HepG2 (cell line): ENCODE measurements around the gene SERPINA3. TPM values are rescaled to one million over a fixed set of nuclear protein-coding genes. Genes with fewer than 3 reads are reported as not detected.

ENCODE experiments used
- FLYWCH1 ChIP-seq: sonication (generic); formaldehyde crosslinking; IDR thresholded peaks from 2 replicates; pipeline ENCODE4 v1.8.1; 2023; ENCODE audit warnings: mild to moderate bottlenecking, missing genetic modification reagents
- MBD4 ChIP-seq: IDR thresholded peaks from 2 replicates; pipeline ENCODE4 v1.6.1; 2012; ENCODE audit warnings: low read length, inconsistent platforms, borderline replicate concordance
- MTF2 ChIP-seq: sonication (generic); formaldehyde crosslinking; IDR thresholded peaks from 2 replicates; pipeline ENCODE4 v1.5.0; 2020; ENCODE audit warnings: missing genetic modification reagents, borderline replicate concordance
- NFE2L2 ChIP-seq: fragments of 150-350 bp; IDR thresholded peaks from 2 replicates; pipeline ENCODE4 v1.6.1; 2014; ENCODE audit warnings: low read length
- PPARG ChIP-seq: conservative IDR thresholded peaks from 2 replicates; pipeline ENCODE4 v1.6.1; 2016; ENCODE audit warnings: missing biosample characterization, missing genetic modification reagents
- SAP130 ChIP-seq: IDR thresholded peaks from 2 replicates; pipeline ENCODE4 v1.6.1; 2016; ENCODE audit warnings: low read depth
- polyA plus RNA-seq, 8 experiments: library from polyadenylated mRNA; depleted of rRNA in 3 of 8; stranded (reverse) in 7 of 8; unstranded in 1 of 8; fragments of >200 nt; fragmentation: Illumina TruSeq in 4 of 8; extraction: Trizol in 4 of 8; gene quantifications; 2 replicates each; pipeline versions ENCODE4 v1.2.1 to v1.2.3, GENCODE V29; 2011 to 2016; ENCODE audit warnings: low read depth in 4 of 8, missing spikeins in 1 of 8, mixed read lengths in 1 of 8; ENCODE audit not compliant: insufficient read depth in 1 of 8
- total RNA-seq, 5 experiments: library from RNA; depleted of rRNA; stranded (reverse); fragments of >200 nt; fragmentation: Illumina TruSeq; extraction: Trizol; gene quantifications; 2 replicates each; pipeline ENCODE4 v1.2.3, GENCODE V29; 2016; ENCODE audit warnings: low read depth in 1 of 5
- TF ChIP-seq, protein P1 (sequence below), 2 experiments: sonication (generic) in 1 of 2; formaldehyde crosslinking in 1 of 2; IDR thresholded peaks; 2 replicates each; pipeline versions ENCODE4 v1.4.0 to v1.6.1; 2016 to 2020; ENCODE audit warnings: borderline replicate concordance in 1 of 2, low read depth in 1 of 2, mild to moderate bottlenecking in 1 of 2, missing genetic modification reagents in 1 of 2
- TF ChIP-seq, protein P2 (sequence below), 2 experiments: fragments of 450-650 bp in 1 of 2; sonication (generic) in 1 of 2; formaldehyde crosslinking; IDR thresholded peaks; 2 replicates each; pipeline versions ENCODE4 v1.5.0 to v1.8.0; 2020 to 2022; ENCODE audit warnings: mild to moderate bottlenecking in 1 of 2, missing genetic modification reagents in 1 of 2

SERPINA3 gene
- total and polyA plus RNA-seq, 2 of the 13 experiments (the other 11 are each of a cell fraction or from before 2014, with no cell fraction given): 825 to 2,200 TPM

DNA sequence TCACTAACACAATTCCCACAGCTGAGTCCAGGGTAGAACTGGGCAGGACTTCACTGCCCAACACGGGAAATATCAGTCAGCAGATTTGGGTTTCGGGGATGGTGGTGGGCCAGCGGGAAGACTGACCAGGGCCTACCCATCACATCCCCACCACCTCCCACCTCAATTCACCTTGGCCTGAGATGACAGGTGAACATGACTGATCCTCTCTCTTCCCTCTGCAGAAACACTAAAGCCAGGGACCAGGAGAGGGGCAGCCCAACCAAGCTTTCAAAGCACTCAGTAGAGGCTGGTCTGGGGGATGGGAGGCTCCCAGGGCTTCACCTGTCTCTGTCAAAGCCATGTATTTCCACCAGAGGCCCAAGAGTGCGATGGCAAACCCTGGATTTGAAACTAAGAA lies 28.6 kb upstream of the SERPINA3 start (continued):
- TF ChIP-seq, protein P1, sequence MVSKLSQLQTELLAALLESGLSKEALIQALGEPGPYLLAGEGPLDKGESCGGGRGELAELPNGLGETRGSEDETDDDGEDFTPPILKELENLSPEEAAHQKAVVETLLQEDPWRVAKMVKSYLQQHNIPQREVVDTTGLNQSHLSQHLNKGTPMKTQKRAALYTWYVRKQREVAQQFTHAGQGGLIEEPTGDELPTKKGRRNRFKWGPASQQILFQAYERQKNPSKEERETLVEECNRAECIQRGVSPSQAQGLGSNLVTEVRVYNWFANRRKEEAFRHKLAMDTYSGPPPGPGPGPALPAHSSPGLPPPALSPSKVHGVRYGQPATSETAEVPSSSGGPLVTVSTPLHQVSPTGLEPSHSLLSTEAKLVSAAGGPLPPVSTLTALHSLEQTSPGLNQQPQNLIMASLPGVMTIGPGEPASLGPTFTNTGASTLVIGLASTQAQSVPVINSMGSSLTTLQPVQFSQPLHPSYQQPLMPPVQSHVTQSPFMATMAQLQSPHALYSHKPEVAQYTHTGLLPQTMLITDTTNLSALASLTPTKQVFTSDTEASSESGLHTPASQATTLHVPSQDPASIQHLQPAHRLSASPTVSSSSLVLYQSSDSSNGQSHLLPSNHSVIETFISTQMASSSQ (IDR thresholded peaks at IDR 0.05; ENCODE audit: low read depth): no peak
- TF ChIP-seq, protein P1 (CRISPR knock-in tag; IDR thresholded peaks at IDR 0.05; ENCODE audit: borderline replicate concordance): no peak
- TF ChIP-seq, protein P2, sequence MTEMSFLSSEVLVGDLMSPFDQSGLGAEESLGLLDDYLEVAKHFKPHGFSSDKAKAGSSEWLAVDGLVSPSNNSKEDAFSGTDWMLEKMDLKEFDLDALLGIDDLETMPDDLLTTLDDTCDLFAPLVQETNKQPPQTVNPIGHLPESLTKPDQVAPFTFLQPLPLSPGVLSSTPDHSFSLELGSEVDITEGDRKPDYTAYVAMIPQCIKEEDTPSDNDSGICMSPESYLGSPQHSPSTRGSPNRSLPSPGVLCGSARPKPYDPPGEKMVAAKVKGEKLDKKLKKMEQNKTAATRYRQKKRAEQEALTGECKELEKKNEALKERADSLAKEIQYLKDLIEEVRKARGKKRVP (CRISPR knock-in tag; IDR thresholded peaks at IDR 0.05): no peak
- no peak for TF ChIP-seq FLYWCH1 (CRISPR knock-in tag)
- no peak for TF ChIP-seq SAP130
- TF ChIP-seq NFE2L2: no peak
- TF ChIP-seq MTF2: no peak
- TF ChIP-seq MBD4: no peak
- TF ChIP-seq PPARG (CRISPR knock-in tag): no peak
